Limb (tissue), 2 donors: ENCODE data around the gene SLC28A1.
"Not testable (repeated sequence)": the region's sequence is repeated elsewhere in the genome, so short reads cannot be mapped to it uniquely, and the experiment has no call there.

Experiments
- DNase-seq, 2 donors: peaks; one replicate each; pipeline ENCODE4 v3.0.0-alpha.2; 2016; ENCODE audit errors: extremely low spot score in 2 of 2

Gene SLC28A1

GRCh38 chr15:84883916-84884781, at the start of gene SLC28A1:
Gene SLC28A1, plus strand, starts transcription at chr15:84884662. Its CDS starts 3,099 bp downstream, at chr15:84887761.
- no peak for DNase-seq

DNA sequence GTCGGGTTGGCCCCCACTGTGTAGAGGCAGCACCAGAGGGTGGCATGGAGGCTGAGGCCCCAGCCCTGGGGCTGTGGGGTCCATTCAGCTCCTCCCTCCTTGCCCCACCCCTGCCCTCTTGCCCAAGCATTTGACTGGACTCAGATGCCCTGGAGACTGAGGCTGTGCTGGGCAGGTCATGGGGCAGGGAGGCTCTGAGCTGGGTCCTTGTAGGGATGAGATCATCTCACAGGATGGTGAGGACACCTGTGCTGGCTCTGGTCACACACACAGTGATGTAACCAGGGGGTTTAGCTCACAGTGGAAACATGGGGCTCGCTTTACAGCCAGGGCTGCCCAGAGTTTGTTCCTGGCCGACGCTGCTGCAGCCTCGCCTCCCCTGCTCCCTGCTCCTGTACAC, 49.5 kb upstream of the SLC28A1 start:
- no peak for DNase-seq

GRCh38 chr15:84835661-84836337, 48.7 kb upstream of the SLC28A1 start:
- no peak for DNase-seq

DNA sequence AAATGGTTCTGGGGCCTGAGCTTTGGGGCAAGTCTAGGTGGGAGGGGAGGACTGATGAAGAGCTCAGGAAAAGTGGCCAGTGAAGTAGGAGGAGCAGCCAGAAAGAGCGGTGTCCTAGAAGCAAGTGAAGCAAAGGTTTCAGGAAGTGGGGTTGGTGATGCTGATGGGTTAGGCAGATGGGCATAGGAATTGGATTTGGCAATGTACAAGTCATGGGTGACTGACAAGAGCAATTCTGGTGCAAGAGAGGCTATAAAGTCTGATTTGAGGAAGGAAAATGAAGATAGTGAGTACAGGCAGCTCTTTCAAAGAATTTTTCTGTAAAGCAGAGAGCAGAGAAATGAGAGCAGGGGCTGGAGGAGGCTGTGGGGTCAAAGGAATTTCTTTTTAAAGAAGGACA, 47.6 kb upstream of the SLC28A1 start:
- DNase-seq = no peak

DNA sequence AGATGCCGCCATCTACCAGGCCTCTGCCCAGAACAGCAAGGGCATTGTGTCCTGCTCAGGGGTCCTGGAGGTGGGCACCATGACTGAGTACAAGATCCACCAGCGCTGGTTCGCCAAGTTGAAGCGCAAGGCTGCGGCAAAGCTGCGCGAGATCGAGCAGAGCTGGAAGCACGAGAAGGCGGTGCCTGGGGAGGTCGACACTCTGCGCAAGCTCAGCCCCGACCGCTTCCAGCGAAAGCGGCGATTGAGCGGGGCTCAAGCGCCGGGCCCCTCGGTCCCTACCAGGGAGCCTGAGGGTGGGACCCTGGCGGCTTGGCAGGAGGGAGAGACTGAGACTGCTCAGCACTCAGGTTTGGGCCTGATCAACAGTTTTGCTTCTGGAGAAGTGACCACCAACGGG, 44.7 kb upstream of the SLC28A1 start:
- no peak for DNase-seq

GRCh38 chr15:84840255-84840654, 44.2 kb upstream of the SLC28A1 start:
- DNase-seq = no peak

- DNase-seq = no peak
Observed at GRCh38 chr15:84840741-84841429, 43.6 kb upstream of the SLC28A1 start.

DNA sequence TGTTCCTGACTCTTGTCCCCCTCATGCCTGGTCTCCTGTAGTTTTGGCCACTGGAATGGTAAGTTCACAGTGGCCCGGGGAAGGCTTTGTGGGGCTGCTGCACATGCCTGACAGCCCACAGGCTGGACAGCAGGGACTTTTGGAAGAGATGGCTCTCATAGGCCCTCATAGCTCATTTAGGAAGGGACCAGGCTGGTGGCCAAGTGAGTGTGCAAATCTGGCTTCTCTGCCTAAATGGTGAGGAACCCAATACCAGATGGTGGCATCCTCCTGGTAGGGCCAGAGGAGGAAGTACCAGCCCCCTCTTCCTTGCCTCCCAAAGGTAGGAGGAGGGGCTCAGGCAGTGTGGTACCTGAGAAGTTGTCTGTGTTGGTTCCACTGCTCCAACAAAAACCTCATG, 41.7 kb upstream of the SLC28A1 start:
- no peak for DNase-seq

DNA sequence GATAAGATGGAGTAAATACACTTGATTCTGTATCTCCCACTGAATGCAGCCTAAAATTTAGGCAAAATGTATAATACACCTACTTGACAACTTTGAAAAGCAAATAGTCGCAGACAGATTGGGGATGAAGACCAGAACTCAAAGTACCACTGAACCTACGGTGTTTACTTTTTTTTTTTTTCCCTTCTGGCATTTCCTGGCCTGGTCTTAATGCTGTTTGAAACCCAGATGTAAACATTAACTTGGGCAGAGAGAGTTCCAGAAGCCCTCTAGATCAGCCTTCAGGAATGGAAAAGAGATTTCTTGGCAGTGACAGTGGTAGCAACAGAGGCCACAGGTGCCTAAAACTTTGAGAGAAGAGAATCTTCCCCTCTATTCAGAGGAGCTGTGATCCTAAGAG, 39.5 kb upstream of the SLC28A1 start:
- no peak for DNase-seq

DNA sequence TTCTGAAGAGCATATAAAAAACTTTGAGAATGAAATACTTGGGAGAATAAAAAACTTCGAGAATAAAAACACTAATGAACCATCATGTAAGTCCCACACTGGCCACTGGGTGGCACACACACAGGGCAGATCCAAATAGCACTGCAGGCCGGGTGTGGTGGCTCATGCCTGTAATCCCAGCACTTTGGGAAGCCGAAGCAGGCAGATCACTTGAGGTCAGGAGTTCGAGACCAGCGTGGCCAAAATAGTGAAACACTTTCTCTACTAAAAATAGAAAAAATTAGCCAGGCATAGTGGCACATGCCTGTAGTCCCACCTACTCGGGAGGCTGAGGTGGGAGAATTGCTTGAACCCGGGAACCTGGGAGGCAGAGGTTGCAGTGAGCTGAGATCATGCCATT, 38.8 kb upstream of the SLC28A1 start:
- not testable (repeated sequence) for DNase-seq

DNA sequence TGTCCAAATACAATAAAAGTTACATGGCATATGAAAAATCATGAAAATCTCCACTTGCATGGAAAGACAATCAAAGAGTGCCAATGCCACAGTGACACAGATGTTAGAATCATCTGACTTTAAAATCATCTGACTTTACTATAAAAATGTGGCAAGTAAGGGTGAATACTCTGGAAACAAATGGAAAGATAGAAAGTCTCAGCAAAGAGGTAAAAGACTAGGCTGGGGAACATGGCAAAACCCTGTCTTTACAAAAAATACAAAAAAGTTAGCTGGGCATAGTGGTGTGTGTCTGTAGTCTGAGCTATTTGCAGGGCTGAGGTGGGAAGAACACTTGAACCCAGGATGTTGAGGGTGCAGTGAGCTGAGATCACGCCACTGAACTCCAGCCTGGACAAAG, 38.2 kb upstream of the SLC28A1 start:
- DNase-seq = no peak

DNA sequence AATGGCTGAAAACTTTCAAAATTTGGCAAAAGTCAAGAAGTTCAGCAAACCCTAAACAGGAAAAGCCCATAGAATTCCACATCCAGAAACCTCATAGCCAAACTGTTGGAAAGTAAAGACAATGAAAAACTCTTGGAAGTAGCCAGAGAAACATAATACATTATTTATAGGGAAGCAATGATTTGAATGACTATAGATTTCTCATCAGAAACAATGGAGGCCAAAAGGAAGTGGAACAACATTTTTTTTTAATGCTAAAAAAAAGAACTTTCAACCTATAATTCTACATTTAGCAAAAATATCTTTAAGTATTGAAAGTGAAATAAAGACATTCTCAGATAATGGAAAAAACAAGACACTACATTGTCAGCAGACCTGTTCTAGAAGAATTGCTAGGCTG, 37.1 kb upstream of the SLC28A1 start:
- DNase-seq = no peak

DNA sequence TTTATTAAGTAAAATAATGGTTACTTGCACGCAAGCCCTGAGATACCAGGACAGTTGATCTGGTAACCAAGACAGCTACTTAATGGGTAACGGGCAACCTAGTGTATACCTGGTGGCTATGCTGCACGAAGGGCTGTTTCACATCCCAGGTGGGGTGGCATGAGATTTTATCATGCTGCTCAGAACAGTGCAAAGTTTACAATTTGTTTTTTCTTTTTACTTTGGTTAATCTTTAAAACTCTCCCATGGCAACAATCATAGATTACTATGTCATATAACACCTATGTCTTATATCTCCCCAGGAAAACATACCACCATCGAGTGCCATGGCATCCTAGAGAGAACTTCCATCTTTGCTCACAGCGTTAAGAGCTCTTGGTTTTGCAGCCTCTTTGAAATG, 32.2 kb upstream of the SLC28A1 start:
- no peak for DNase-seq

DNA sequence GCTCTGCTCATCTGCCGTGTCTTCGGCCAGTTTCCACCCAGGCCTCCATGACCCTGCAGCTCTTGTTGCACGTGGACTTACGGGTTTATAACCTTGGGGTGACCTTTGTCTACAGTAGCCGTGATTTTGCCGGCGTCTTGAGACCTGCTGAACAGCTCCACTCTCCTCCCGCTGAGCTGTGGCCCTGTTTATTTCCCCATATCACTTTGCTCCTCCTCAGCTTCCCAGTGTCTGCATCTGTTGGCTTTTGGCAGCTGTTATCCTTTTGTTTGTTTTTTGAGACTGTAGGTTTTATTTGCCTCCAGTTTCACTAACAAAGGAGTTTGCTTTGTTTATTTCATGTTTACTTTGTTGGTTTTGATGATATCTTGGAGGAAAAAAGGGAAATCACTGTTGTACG, 29.3 kb upstream of the SLC28A1 start:
- no peak for DNase-seq

GRCh38 chr15:84855765-84856164, 28.7 kb upstream of the SLC28A1 start:
- DNase-seq = no peak

DNA sequence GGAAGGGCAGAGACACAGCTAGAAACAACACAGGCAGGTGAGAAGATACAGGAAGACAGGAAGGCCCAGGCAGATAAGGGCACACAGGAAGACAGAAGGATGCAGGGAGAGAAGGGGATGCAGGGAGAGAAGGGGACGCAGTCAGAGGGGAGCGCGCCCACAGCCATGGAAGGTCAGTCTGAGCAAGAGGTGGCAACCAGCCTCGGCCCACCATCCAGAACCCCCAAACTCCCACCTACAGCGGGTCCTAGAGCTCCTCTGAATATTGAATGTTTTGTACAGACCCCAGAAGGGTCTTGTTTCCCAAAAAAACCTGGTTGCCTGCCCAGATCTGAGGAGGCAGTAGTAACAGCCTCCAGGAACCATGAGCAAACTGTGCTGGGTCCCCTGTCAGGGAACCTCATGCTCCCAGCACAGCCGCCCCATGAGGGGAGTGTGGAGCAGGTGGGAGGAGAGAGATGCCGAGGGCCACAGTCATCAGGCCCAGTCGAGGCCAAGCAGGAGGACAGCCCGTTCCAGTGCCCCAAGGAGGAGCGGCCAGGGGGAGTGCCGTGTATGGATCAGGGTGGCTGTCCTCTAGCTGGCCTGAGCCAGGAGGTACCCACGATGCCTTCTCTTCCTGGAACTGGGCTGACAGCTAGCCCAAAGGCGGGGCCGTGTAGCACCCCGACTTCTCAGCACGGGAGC, 27.6 kb upstream of the SLC28A1 start:
- DNase-seq = no peak

DNA sequence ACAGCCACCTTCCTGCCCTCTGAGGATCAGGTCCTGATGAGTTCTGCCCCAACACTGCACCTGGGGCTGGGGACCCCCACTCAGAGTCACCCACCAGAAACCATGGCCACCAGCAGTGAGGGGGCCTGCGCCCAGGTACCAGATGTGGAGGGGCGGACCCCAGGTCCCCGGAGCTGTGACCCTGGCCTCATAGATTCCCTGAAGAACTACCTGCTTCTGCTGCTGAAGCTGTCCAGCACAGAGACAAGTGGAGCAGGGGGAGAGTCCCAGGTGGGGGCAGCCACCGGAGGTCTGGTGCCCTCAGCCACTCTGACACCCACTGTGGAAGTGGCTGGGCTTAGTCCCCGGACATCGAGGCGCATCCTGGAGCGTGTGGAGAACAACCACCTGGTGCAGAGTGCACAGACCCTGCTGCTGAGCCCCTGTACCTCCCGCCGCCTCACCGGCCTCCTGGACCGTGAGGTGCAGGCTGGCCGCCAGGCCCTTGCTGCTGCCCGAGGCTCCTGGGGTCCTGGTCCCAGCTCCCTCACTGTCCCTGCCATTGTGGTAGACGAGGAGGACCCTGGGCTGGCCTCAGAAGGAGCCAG, 27.0 kb upstream of the SLC28A1 start:
- no peak for DNase-seq

DNA sequence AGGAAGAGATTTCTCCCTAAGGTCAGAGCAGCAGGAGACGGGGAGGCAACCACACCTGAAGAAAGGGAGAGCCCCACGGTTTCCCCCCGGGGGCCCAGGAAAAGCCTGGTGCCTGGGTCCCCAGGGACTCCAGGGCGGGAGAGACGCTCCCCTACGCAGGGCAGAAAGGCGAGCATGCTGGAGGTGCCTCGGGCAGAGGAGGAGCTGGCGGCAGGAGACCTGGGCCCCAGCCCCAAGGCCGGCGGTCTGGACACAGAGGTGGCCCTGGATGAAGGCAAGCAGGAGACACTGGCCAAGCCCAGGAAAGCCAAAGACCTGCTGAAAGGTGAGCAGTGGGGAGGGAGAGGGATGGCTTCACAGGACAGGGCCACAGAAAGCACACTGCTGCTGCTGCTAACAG, 26.2 kb upstream of the SLC28A1 start:
- DNase-seq = no peak

- no peak for DNase-seq
Observed at GRCh38 chr15:84859144-84859543, 25.3 kb upstream of the SLC28A1 start.

- no peak for DNase-seq
Observed at GRCh38 chr15:84859651-84860050, 24.8 kb upstream of the SLC28A1 start.

DNA sequence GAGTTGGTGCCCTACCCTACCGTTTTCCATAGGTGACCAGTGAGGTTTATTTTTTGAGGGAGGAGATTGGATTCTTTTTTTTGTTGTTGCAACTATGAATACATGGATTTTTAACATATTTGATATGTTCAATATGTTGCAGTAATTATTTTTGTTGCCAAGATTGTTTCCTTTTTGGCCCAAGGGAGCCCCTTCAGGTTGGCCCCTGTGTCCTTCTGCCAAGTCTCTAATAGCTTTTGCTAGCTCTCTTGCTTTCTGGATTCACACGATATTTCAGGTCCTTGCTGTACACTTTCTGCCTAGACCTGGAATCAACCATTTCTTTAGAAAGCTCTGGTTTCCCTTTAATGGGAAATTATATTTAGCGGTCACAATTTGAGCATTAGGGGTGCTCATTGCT, 22.7 kb upstream of the SLC28A1 start:
- DNase-seq = peak in 1 of 2 donors; percentile 24
